Measurements from ENCODE around the gene WDR37. TPM values are rescaled to one million over a fixed set of nuclear protein-coding genes. Genes with fewer than 3 reads are reported as not detected.

The WDR37 gene
- polyA plus RNA-seq, 1 donor (not counting 4 experiments of a cell fraction or from before 2014, with no cell fraction given) = 16.0 TPM

GRCh38 chr10:1120801-1121211 lies 64.6 kb downstream of the WDR37 start:
- Histone ChIP-seq H3K4me3 (ENCODE audit: control insufficient read depth in 2 of 3, extremely low read depth in 1 of 3, insufficient read depth in 2 of 3, low read depth in 1 of 3, low read length in 3 of 3) (no peak overlapping the region), H4K20me1 (ENCODE audit: control insufficient read depth, extremely low read depth, insufficient read depth, low read length) (no peaks in the 10 kb centered on the region)
- dilution Hi-C loops (cut with MboI; ENCODE audit: extremely low pct_ligation_motif_present, low sequenced_read_pairs) = no loop called here

GRCh38 chr10:1121271-1121970 lies 65.2 kb downstream of the WDR37 start:
- dilution Hi-C loops (cut with MboI; ENCODE audit: extremely low pct_ligation_motif_present, low sequenced_read_pairs) = no loop called here
- H3K36me3 ChIP-seq (ENCODE audit: control insufficient read depth in 2 of 2, extremely low read depth in 1 of 2, insufficient read depth in 2 of 2, low read length in 2 of 2) = peaks cover 28 to 51% of the 10 kb centered on the region in 2 experiments
- H3K4me3 ChIP-seq (ENCODE audit: control insufficient read depth in 2 of 3, extremely low read depth in 1 of 3, insufficient read depth in 2 of 3, low read depth in 1 of 3, low read length in 3 of 3) = no peak overlapping the region
- no peak for TF ChIP-seq EZH2 (IDR thresholded peaks at IDR 0.05; ENCODE audit: low read length)
- peaks cover 20% of the 10 kb centered on the region for H3K79me2 ChIP-seq (ENCODE audit: control insufficient read depth, insufficient read depth, low read length)
- DNase-seq (ENCODE audit: low read depth, low spot score) = no peak
- no peak overlapping the region for H3K4me2 ChIP-seq (ENCODE audit: control insufficient read depth, extremely low read depth, insufficient read depth, low read depth, low read length)
- no peak overlapping the region for H3K27ac ChIP-seq (ENCODE audit: control insufficient read depth, insufficient read depth, low read length)
- no peaks in the 10 kb centered on the region for H3K4me1 ChIP-seq (ENCODE audit: control insufficient read depth, extremely low read depth, insufficient read depth, low read length)
- FAIRE-seq = no peak
- H3K9ac ChIP-seq (ENCODE audit: control insufficient read depth, extremely low read depth, insufficient read depth, low read length) = no peak overlapping the region
- no peaks in the 10 kb centered on the region for H3K9me3 ChIP-seq (ENCODE audit: control insufficient read depth, low read depth, low read length)
- no peaks in the 10 kb centered on the region for H3K27me3 ChIP-seq (ENCODE audit: control insufficient read depth, extremely low read depth, insufficient read depth, low read length)
- no peaks in the 10 kb centered on the region for H3K9me1 ChIP-seq (ENCODE audit: control insufficient read depth, extremely low read depth, insufficient read depth, low read length)
- H2AFZ ChIP-seq (ENCODE audit: control insufficient read depth, low read length) = no peak overlapping the region
- no peaks in the 10 kb centered on the region for H4K20me1 ChIP-seq (ENCODE audit: control insufficient read depth, extremely low read depth, insufficient read depth, low read length)

More at GRCh38 chr10:1120801-1121211, 64.6 kb downstream of the WDR37 start:
- H3K27ac ChIP-seq (ENCODE audit: control insufficient read depth, insufficient read depth, low read length) = no peak overlapping the region
- DNase-seq (ENCODE audit: low read depth, low spot score) (no peak), FAIRE-seq (no peak)
- peaks cover 28 to 53% of the 10 kb centered on the region in 2 experiments for H3K36me3 ChIP-seq (ENCODE audit: control insufficient read depth in 2 of 2, extremely low read depth in 1 of 2, insufficient read depth in 2 of 2, low read length in 2 of 2)
- no peaks in the 10 kb centered on the region for H3K9me1 ChIP-seq (ENCODE audit: control insufficient read depth, extremely low read depth, insufficient read depth, low read length)
- no peak overlapping the region for H3K9ac ChIP-seq (ENCODE audit: control insufficient read depth, extremely low read depth, insufficient read depth, low read length)
- H3K79me2 ChIP-seq (ENCODE audit: control insufficient read depth, insufficient read depth, low read length) = peaks cover 22% of the 10 kb centered on the region
- H3K4me2 ChIP-seq (ENCODE audit: control insufficient read depth, extremely low read depth, insufficient read depth, low read depth, low read length) = no peak overlapping the region
- H3K27me3 ChIP-seq (ENCODE audit: control insufficient read depth, extremely low read depth, insufficient read depth, low read length) = no peaks in the 10 kb centered on the region
- H3K4me1 ChIP-seq (ENCODE audit: control insufficient read depth, extremely low read depth, insufficient read depth, low read length) = no peaks in the 10 kb centered on the region
- TF ChIP-seq CTCF (optimal IDR thresholded peaks at IDR 0.05 in 1 of 3, IDR thresholded peaks at IDR 0.05 in 1 of 3, conservative IDR thresholded peaks at IDR 0.05 in 1 of 3; ENCODE audit: extremely low read depth in 1 of 3, insufficient read depth in 2 of 3, low read length in 3 of 3) = no peak
- no peak for TF ChIP-seq EZH2 (IDR thresholded peaks at IDR 0.05; ENCODE audit: low read length)
- H2AFZ ChIP-seq (ENCODE audit: control insufficient read depth, low read length) = no peak overlapping the region
- H3K9me3 ChIP-seq (ENCODE audit: control insufficient read depth, low read depth, low read length) = no peaks in the 10 kb centered on the region
